ENCODE data around the gene MARVELD1.
A peak's percentile ranks its signal among the peaks of the same experiment; 100 is the strongest.

The MARVELD1 gene

DNA sequence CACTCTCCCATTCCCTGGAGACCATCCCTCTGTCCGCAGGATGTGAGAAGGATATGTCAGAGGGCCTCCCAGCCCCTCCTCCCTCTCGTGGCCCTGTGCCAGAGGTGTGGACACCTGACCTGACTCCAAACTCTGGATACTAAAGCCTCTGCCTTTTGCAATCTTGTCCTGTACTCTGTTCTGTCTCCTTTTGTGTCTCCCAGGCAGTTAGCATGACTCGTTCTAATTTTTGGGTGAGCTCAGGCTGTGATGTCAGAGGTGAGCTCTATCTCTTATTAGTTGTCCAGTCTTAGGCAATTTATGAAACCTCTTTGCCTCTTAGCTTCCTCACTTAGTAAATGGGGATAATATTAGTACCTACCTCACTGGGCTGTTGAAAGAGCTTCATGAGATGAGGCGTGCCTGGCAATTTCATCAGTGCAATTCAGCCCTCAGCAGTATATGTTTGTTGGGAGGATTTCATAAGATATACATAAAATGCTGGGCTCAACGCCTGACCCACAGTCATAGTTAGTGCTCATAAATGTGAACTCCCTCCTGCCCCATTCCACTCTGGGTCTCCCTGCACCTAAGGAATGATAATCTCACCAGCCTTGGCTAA lies 10.9 kb downstream of the MARVELD1 start:
- DNase-seq = no peak

DNA sequence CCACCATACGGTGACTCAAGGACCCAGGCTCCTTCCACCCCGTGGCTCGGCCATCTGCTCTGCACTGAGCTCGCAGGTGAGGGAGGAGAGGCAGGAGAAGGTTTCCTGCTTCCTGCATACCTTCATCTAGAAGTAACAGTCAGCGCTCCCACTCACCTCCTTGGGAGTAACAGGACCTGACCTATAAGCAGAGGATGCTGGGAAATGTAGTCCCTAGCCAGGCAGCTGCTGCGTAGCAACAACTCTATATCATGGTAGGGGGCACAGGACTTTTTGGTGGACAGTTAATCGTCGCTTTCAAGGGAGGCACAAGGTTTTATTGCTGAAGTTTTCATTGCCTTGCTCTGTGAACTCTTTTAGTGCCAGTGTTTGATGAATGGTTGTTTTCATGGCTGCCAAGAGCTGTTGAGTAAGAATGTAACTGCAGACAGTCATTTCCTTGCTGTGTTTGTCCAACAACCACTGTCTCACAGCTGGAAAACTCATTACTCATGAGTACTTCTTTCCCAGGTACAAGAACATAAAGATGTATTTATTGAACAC lies 13.2 kb downstream of the MARVELD1 start:
- no peak for DNase-seq

DNA sequence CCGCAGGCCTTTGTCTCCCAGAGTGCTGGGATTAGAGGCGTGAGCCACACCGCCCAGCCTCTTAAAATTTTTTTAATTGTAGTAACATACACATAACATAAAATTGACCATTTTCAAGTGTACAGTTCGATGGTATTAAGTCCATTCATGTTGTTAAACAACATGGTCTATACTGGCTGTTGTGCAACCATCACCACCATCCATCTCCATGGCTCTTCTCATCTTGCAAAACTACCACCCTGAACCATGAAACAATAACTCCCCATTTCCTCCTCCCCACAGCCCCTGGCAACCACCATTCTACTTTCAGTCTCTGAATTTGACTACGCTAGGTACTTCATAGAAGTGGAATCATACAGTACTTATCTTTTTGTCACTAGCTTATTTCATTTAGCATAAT lies 15.5 kb downstream of the MARVELD1 start:
- no peak for DNase-seq

DNA sequence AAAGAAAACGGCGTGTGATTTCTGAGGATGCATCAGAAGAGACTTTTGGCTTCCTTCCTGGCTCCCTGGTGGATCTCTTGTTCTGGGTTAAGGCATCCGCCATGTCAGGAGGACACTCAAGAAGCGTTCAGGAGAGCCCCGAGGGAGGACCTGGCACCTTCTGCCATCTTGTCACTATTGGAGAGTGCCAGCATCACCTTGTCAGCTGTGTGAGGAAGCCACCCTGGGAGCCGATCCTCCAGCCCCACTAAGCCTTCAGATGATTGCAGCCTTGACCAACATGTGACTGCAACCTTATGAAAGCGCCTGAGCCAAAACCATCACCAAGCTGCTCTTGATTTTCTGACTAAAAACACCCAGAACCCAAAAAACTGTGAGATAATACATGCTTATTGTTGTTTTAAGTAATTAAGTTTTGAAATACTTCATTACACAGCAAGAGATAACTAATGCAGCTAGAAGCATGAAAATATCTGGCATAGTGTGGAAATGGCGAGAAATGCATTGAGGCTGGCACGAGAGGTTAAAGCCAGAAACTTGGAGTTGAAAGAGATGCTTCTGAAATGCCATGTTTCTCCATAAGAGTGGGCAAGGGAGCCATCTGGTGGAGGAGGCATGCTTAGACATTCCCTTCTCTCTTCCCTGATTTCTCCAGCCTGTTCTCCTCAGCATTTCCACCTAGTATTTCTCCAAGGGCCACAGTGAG lies 18.0 kb downstream of the MARVELD1 start:
- DNase-seq = peak in 1 of 2 donors; percentile 35

DNA sequence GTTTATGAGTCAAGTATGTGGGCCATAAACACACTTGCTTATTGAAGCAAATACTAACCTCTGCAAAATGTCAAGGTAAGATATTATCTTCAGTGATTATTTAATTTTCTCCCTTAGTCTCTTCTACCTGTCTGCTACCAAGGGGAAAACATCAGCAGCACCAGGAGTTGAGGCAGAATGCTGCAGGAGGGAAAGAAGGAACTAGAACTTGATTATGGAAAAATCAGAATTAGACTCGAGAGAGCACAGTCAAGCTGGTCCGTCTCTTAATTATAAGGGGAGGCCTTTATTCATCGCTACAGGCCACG lies 18.5 kb downstream of the MARVELD1 start:
- DNase-seq = no peak

DNA sequence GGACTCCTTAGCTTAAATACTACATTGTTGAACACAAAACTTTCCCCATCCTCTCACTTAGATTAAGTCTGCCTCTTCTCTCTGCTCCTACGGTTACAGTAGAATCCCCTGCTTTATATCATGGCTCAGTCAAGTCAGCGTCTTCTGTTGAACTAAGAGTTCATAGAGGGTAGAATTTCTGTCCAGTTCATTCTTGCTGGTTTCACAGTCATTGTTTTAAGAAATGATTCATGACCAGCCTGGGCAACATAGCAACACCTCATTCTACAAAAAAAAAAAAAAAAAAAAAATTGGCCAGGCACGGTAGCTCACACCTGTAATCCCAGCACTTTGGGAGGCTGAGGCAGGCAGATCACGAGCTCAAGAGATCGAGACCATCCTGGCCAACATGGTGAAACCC lies 19.7 kb downstream of the MARVELD1 start:
- DNase-seq = no peak

DNA sequence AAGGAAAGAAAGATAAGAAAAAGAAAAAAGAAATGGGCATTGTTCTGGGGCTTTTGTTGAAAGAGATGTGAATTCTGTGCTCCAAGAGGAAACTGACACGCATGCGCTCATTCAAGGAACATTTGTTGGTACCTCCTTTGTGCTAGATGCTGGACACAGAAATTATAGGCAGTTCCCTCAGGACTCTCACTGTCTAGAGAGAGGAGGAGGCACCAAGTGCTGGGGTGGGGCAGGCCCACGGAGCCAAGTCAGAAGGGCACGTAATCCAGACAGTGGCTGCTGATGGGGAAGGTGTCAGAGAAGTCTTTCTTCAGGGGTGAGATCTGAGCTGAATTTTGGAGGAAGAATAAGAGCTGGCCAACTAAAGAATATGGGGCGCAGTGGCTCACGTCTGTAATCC lies 20.5 kb downstream of the MARVELD1 start:
- no peak for DNase-seq

DNA sequence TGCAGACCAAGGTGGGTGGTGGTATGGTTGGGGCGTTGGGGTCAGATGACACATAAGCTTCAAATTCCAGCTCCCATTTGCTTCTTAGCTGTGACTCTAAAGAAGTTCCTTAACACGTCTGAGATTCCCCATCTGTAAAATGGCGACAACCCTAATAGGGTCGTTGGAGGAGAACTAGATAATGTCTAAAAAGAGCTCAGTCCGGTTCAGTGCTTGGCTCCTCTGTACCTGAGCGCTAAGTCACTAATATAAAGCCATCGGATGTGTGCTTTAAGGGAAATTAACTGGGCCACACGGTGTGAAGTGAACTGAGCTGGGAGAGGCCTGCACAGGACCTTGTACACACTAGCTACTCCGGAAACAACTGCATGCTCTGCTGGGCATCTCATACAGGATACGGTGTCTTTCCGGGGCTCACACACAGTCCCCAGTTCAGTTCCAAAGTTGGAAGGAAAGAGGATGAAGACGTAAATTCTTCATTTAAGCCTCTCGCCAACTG lies 22.9 kb downstream of the MARVELD1 start:
- DNase-seq = no peak

DNA sequence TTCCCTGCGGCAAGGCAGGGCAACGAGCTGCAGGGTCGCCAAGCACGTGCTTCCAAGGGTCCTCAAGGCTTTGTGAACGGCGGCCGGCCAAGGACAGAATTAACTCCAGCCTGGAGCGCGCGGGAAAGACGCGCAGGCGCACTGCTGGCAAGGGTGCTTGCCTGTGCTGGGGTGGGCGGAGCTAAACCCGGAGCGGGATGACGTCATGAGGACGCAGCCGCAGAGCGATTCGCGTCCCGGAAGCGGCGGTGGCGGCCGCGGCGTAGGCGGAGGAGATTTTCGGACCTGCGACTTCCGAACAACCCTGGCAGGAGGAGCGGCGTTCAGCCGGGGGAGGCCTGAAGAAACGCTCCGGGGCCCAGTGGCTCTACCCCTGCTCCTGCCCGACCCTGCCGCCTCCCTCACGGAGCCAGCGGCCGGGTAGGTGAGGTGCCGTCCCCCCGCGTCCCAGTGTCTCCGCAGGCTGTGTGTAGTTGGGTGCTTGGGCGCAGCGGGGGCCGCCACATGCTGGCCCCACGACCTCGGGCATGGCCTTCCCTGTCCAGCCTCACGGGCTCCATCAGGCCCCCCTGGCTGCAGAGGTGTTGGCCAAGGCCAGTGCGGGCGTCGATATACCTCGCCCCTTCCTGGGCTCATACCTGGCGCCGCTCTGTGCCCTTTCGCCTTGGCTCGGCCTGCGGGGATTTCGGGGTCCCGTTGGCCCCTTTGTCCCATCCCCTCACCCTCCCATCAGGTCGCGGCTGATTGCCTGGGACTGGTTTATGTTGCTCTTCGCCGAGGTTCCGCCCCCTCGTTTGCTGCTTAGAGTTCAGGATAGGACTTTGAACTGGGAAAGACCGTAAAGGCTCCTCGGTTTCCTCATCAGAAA lies 23.6 kb downstream of the MARVELD1 start, which contains the start of gene ZFYVE27:
TSS of gene ZFYVE27 (plus strand) at position 227 of the 868 bp plus-strand sequence. CDS start 1,350 bp downstream, outside the sequence.
- DNase-seq = peak; percentile 90 to 91

DNA sequence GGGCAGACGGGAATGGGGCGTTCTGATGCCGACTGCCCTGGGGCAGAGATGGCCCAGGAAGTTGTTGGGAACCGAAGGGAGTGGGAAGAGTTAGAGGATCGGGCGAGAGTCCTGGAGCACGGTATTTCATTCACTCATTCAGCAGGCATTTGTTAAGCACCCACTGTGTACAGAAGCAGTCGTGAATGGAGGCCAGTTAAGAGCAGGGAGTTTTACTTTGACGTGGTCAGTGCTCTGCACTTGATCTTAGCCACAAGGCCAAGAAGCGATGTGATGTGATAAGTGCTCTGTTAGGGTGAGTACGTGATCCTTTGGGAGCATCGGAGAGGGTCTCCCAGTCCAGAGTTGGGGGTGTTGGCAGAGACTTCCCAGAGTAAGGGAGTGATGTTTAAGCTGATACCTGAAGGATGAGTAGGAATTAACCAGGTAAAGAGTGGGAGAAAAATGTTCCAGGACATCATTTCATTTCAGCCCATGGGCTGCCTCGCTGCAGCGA lies 24.3 kb downstream of the MARVELD1 start:
- DNase-seq = no peak

DNA sequence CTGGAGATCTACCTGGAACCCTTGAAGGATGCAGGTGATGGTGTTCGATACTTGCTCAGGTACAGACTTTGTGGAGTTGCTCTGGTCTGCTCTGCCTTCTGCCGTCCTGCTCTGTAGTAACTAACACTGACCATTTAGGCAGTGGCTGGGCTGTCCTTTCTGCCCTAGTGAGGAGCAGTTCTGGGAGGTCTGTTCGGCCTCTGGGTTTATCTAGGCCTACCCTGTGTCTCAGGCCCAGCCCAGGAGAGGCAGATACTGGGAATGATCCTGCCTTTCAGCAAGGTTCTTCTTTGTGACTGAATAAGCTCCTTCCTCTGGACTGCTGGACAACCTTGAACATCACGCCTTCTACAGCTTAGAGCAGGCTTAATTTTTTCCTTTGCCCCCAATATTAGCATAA lies 25.1 kb downstream of the MARVELD1 start:
- no peak for DNase-seq

DNA sequence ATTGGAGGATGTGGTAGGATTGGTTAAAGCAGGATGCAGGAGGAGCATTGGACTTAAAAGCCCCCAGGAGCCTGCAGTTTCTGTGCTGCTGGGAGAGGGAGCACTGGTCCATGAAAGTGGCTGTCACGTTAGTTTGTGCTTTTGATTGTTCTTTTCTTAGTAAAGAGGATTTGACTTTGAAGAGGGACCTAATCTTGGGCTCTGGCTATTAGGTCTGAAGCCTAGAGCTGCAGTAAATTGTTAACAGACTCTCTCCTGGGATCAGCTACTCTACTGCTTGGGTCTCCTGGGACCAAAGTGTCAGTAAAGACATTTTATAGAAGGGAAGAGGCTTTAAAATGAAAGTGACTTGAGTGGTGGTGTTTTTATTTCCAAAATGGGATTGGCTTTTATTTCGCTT lies 27.1 kb downstream of the MARVELD1 start:
- DNase-seq = no peak

DNA sequence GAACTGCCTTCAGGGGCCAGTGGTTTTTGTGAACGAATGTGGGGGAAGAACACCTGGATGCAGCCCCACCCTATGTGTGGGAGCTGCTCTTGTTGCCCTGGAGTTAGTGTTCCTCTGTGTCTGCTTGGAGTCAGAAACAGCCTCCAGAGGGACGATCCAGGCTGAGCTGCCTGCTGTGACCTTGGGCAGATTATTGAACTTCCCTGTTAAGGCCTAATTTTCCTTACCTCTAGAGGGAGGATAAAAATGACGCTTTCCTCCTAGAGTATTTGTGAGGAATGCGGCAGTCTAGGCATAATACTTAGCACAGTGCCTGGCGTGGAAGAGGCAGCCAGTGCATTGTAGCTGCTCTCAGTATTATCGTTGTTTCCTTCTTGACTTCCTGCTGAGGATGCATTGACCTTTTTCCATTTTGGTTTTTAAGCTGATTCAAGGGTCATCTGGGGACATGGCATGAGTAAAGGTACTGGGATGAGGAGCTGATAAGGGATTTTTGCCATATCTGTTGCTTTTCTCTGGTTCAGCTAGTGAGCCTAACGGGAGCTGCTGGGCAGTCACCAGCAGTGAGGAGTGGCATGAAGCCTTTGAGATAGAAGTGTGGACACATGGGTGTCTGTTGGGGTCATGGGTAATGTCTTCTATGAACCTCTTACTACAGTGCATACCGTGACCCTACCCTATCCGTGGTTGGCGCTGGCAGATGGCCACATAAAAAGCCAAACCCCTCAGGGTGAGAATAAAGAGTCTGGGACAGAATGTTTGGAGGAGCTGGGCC lies 29.8 kb downstream of the MARVELD1 start:
- no peak for DNase-seq

DNA sequence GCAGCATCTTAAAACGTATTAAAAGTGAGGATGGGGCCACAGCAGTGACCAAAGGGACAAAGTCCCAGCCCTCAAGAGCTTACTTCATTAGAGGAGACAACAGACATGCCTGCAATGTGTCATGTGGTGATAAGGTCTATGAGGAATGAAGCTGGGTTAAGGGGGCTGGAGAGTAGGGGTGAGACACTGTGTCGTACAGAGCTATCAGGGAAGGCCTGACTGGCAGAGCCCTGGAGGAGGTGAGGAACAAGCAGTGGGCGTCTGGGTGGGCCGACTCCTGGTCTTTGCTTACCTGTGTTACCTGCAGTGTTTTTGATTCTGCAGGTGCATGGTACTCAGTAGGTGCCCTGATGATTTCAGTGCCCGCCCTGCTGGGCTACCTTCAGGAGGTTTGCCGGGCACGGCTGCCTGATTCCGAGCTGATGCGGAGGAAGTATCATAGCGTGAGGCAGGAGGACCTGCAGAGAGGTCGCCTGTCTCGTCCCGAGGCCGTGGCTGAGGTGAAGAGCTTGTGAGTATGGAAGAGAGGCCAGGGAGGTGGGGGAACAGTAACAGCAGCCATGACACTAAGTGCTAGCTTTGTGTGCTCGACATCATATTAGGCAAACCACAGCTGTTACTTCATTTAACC lies 31.0 kb downstream of the MARVELD1 start:
- DNase-seq = no peak

DNA sequence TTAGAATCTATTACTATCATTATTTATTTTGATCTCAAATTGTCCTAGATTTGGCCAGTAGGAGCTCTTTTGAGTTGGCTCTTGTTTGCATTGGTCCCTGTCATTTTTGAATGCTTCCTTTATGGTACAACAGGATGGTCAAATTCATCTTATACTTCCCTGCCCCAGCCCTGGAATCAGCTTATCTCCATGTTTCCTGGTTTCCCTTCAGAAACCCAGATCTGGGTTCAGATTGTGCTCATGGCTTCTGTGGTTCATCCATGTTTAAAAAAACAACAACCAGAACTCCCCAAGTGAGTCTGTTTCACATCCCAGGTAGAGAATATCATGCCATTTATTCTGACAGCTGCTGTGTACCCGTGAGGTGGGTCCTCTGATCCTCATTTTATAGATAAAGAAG lies 34.0 kb downstream of the MARVELD1 start:
- no peak for DNase-seq

DNA sequence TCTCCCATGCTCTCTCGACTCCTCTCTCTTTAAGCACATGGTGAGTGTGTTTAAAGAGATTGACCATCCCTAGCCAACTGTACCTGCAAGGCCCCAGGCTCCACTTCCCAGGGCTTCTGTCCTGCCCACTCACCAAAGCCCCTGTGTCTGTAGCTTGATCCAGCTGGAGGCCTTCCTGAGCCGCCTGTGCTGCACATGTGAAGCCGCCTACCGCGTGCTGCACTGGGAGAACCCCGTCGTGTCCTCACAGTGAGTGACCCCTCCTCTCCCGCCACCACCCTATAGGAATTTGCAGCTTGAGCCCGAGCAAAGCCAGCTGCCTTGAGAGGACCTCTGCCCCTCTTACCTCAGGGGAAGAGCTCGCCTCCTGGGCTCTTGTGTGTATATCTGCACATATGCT lies 34.6 kb downstream of the MARVELD1 start:
- no peak for DNase-seq

DNA sequence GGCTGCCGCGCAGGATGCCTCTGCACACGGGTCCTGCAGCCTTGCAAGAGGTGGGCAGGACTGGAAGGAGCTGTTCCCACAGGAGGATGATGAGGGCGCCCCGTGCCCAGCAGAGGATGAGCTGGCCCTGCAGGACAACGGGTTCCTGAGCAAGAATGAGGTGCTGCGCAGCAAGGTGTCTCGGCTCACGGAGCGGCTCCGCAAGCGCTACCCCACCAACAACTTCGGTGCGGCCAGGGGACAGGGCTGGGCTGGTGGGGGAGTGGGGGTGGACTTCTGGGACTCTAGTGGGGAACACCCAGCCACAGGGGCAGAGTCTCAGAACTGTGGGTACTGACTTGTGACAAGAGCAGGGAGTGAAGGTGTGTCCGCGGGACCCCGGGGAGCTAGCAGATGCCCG lies 39.4 kb downstream of the MARVELD1 start:
- no peak for DNase-seq

DNA sequence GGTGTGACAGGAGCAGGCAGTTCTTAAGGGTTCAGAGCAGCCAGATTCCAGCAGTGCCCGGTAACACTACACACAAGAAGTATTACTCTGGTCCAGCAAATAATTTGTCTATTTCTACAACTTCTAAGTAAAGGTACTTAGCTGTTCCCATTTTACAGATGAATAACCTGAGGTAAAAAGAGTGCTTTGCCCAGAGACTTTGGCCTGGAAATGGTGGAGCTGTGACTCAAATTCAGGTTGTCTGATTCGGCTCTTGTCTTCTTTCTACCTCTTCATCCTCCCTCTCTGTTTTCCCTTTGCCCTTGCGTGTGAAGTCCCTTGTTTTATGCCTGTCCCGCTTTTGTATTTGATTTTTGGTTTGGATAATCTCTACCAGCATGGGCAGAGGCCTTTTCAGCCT lies 41.2 kb downstream of the MARVELD1 start:
- DNase-seq = no peak

DNA sequence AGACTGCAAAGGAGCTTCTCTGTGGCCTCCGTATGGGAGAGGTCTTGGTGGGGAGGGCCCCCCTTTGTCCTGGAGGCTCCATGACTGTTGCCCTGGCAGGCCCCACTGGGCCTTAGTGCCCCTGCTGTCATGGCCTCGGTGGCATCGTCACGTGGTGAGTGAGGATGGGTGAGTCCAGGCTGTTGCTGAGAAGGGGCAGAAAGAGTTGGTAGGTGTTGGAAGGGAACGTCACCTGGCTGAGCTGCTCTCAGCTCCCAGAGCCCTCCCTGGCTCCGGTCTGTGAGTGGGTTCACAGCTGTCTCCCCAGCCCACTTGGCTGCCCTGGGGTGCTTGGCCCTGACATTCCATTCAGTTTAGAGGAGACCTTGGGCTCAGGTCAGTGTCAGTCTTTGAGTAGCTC lies 42.2 kb downstream of the MARVELD1 start:
- no peak for DNase-seq

DNA sequence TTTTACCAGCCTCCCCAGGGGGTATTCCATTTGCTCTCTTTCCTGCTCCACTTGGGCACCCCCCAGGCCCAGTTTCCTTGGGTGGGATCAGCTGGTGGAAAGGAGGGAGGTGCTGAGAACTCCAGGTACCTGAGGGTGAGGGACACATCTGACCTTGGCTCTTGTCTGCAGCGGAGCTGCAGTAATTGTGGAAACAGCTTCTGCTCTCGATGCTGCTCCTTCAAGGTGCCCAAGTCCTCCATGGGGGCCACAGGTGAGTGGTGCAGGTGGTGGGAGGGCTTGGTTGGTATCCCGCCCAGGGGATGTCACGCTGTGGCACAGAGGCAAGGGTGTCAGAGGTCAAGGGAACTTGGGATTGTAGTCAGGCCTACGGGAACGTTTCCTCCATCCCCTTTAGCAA lies 43.9 kb downstream of the MARVELD1 start:
- no peak for DNase-seq

DNA sequence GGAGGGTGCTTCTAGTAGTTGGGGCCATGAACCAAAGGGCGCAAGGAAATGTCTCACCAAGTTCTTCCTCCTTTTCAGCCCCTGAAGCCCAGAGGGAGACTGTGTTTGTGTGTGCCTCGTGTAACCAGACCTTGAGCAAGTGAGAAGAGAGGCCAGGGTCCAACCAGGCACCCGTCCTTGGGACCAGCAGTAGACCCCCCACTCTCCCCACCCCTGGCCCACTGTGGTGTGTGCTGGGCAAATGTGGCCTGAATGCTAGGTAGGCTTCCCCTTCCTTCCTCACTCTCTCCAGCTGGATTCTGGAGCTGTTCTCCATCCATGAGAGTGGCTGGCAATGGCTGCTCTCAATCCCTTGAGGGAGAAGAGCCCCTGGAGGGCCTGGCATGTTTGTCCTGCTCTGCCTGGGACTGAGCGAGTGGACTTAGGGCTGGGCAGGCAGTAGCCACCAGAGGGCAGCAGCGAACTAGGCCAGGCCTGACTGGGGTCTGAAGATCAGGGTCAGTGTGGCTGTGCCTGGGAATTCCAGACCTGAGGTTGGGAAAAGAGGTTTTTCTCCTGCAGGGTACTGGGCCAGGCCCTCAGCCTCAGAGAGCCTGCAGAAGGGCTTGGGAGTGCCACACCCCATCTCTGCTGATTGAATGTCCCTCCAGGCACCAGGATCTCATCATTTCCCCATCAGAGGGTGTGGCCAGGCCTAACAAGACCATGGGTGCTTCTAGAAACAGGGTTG lies 45.8 kb downstream of the MARVELD1 start:
- DNase-seq = peak in 1 of 2 donors; percentile 8
